Gastrocnemius medialis (tissue), 4 donors: ENCODE results near the gene PPIP5K2.

Experiments
- POLR2A ChIP-seq, 2 donors: fragments of 450-650 bp; IDR thresholded peaks; one replicate each; pipeline ENCODE4 v1.6.1; 2017; ENCODE audit warnings: antibody characterized with exemption in 2 of 2, mild to moderate bottlenecking in 2 of 2, moderate library complexity in 2 of 2
- TF ChIP-seq, protein P1 (sequence below), 5 experiments: fragments of 450-650 bp in 3 of 5; fragments of 200-600 bp in 2 of 5; sonication (generic) in 2 of 5; IDR thresholded peaks in 4 of 5; conservative IDR thresholded peaks in 1 of 5; 1 replicate in 4 of 5; 2 replicates in 1 of 5; pipeline ENCODE4 v1.5.1; 2016 to 2019; ENCODE audit warnings: antibody characterized with exemption in 5 of 5, mild to moderate bottlenecking in 3 of 5, moderate library complexity in 3 of 5

- TF ChIP-seq, protein P1, sequence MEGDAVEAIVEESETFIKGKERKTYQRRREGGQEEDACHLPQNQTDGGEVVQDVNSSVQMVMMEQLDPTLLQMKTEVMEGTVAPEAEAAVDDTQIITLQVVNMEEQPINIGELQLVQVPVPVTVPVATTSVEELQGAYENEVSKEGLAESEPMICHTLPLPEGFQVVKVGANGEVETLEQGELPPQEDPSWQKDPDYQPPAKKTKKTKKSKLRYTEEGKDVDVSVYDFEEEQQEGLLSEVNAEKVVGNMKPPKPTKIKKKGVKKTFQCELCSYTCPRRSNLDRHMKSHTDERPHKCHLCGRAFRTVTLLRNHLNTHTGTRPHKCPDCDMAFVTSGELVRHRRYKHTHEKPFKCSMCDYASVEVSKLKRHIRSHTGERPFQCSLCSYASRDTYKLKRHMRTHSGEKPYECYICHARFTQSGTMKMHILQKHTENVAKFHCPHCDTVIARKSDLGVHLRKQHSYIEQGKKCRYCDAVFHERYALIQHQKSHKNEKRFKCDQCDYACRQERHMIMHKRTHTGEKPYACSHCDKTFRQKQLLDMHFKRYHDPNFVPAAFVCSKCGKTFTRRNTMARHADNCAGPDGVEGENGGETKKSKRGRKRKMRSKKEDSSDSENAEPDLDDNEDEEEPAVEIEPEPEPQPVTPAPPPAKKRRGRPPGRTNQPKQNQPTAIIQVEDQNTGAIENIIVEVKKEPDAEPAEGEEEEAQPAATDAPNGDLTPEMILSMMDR (IDR thresholded peaks at IDR 0.05 in 4 of 5, conservative IDR thresholded peaks at IDR 0.05 in 1 of 5) = no peak
- no peak for TF ChIP-seq POLR2A (IDR thresholded peaks at IDR 0.05)
Measured at GRCh38 chr5:103256178-103256577, 136.1 kb downstream of the PPIP5K2 start.
